GM18868 (cell line): ENCODE measurements around the gene PCDHGC4.
A peak's percentile ranks its signal among the peaks of the same experiment; 100 is the strongest.

Experiments
- ATAC-seq: cut with Tn5 transposase; IDR thresholded peaks from one replicate; pipeline ENCODE4 v1.9.1; 2021; ENCODE audit warnings: mild to moderate bottlenecking, moderate library complexity; ENCODE audit not compliant: unreplicated experiment

The PCDHGC4 gene

GRCh38 chr5:141490271-141490670 is 5.4 kb downstream of the PCDHGC4 start:
- no peak for ATAC-seq

GRCh38 chr5:141490771-141491170 is 5.9 kb downstream of the PCDHGC4 start:
- no peak for ATAC-seq

GRCh38 chr5:141491323-141492167 is 6.7 kb downstream of the PCDHGC4 start:
- peak; percentile 33 for ATAC-seq

DNA sequence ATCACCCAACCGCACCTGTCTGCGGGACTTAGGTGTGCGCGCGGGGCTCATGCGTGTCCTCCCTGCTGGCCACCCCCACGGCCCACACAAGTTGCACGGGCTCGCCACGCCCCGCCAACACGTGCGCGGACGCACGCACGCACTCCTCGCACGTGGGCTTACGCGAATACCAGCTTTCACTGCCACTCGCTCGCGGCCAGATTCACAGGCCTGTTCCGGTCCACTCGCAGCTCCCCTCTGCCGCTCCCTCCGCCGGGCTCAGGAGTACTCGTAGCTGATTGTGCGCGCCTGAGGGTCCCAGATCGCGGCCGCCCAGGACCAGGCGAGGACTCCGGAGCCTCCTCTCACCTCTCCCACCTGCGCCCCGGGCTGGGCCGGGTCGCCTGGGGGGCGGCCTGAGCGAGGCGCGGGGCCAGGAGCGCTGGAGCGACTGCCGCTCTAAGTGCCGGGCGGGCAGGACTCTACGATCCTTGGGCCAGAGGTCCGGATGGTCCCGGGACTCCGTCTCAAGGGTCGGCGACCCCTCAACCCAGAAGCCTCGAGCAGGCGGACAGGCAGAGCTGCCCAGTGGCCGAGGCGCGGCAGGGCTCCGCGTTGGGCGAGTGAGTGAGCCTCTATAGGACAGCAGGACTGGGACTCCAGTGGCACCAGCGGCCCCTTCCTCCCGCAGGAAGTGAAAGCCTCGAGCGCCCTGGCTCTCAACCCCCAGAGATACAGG is 7.5 kb downstream of the PCDHGC4 start:
- ATAC-seq = peak; percentile 57

- ATAC-seq = no peak
Measured at GRCh38 chr5:141493500-141494422, 8.9 kb downstream of the PCDHGC4 start.

DNA sequence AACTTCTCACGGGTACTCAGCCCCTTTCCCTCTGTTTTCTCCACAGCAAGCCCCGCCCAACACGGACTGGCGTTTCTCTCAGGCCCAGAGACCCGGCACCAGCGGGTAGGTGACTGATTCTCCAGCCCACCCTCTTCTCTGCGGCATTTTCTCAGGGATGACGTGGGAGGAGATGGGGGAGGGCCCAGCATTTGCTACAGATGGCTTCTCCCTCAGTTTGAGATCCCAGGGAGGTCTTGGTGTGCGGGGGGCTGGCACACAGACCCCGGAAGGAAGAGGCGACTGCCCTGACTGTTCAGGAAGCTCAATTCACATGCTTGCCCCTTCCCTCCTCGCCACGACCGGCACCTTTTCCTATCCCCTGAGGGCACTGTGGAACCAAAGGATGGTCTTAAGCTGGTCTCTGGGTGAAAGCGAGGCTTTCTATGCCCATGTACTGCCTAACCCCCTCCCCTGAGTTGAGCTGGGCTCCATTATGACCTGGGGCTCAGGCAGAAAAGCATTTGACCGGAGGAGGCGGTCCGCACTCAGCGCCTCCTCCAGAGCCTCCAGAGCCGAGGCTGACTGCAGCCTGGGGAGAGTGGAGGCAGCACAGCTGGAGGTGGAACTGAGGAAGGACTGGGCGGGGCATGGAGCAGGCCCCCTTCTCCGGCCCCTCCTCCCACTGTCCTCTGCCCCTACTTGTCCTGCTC is 10.1 kb downstream of the PCDHGC4 start:
- no peak for ATAC-seq

- no peak for ATAC-seq
Measured at GRCh38 chr5:141495453-141495811, 10.6 kb downstream of the PCDHGC4 start.

GRCh38 chr5:141496038-141496437 is 11.2 kb downstream of the PCDHGC4 start:
- ATAC-seq = no peak

DNA sequence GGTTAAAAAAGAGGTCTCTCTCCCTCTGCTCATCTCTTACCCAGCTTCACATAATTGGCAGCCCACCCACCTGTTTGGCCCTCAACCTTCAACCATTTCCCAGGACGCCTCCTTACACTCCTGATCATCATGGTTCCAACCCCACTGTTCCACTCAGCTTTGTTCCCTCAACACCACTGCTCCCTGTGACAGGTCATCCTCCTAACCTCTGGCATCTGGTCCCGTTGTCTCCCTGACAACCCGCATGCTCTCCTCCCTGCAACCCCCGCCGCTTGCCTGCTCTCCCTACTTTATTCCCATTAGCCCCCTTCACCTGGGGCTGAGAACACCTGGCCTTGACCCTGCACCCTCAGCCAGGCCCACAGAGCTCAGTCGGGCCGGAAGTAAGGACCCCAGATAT is 16.9 kb downstream of the PCDHGC4 start:
- ATAC-seq = no peak

- no peak for ATAC-seq
Measured at GRCh38 chr5:141503681-141504080, 18.9 kb downstream of the PCDHGC4 start.

GRCh38 chr5:141504216-141504615 is 19.4 kb downstream of the PCDHGC4 start:
- no peak for ATAC-seq

DNA sequence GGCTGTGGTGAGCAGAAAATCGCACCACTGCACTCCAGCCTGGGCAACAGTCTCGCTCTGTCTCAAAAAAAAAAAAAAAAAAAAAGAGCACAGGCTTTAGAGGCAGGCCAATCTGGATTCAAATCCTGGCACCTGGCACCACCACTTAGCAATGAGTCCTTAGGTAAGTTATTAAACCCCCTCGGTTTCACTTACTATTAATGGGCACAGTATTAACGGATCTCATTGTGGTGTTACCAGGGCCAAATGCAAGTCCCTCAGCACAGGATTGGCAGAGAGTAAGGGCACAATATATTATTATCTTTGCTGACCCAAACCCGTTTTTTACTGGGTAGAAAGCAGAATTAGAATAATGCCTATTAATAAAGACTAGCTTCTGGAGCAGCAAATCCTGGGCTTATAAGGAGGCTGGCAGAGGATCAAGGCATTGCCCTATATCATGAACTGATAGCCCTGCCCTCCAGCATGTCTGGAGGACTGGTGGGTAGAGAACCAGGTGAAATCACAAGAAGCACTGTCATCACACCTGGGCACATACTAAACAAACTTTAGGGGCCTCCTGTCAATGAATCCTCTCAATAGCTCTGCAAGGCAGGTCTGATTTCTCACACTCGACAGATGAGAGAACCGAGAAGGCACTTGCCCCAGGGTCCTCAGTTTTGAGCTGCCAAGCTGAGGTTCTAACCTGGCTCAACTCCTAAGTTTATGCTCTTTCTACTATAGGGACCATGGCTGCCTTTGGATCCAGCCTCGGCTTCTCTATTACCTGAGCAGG is 21.7 kb downstream of the PCDHGC4 start:
- ATAC-seq = no peak

GRCh38 chr5:141507387-141508091 is 22.7 kb downstream of the PCDHGC4 start:
- ATAC-seq = peak; percentile 17

GRCh38 chr5:141508440-141508797 is 23.6 kb downstream of the PCDHGC4 start:
- no peak for ATAC-seq

- peak; percentile 19 for ATAC-seq
Measured at GRCh38 chr5:141508798-141509611, 24.2 kb downstream of the PCDHGC4 start.

GRCh38 chr5:141510160-141510559 is 25.3 kb downstream of the PCDHGC4 start:
- no peak for ATAC-seq

DNA sequence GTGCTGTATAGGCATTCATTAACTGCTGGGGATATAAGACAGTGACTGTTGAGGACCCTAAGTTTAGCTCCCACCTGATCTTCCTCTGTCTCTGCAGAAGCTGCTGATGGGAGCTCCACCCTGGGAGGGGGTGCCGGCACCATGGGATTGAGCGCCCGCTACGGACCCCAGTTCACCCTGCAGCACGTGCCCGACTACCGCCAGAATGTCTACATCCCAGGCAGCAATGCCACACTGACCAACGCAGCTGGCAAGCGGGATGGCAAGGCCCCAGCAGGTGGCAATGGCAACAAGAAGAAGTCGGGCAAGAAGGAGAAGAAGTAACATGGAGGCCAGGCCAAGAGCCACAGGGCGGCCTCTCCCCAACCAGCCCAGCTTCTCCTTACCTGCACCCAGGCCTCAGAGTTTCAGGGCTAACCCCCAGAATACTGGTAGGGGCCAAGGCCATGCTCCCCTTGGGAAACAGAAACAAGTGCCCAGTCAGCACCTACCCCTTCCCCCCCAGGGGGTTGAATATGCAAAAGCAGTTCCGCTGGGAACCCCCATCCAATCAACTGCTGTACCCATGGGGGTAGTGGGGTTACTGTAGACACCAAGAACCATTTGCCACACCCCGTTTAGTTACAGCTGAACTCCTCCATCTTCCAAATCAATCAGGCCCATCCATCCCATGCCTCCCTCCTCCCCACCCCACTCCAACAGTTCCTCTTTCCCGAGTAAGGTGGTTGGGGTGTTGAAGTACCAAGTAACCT is 26.2 kb downstream of the PCDHGC4 start:
- ATAC-seq = peak; percentile 44
